Kidney epithelial cell (primary cell): ENCODE results near the gene TBCC. TPM values are rescaled to one million over a fixed set of nuclear protein-coding genes. Genes with fewer than 3 reads are reported as not detected.
"Not testable (repeated sequence)": the region's sequence is repeated elsewhere in the genome, so short reads cannot be mapped to it uniquely, and the experiment has no call there.

ENCODE experiments used
- DNase-seq: peaks from one replicate; pipeline ENCODE4 v3.0.0-alpha.2; 2010; ENCODE audit warnings: low read depth
- H3K27me3 ChIP-seq: 2 replicates; pipeline ENCODE4 v1.6.0; 2011; ENCODE audit warnings: low read length; ENCODE audit not compliant: control insufficient read depth, insufficient read depth
- H3K36me3 ChIP-seq: 2 replicates; pipeline ENCODE4 v1.5.1; 2011; ENCODE audit warnings: low read length; ENCODE audit not compliant: control insufficient read depth, insufficient read depth
- H3K4me3 ChIP-seq: 2 replicates; pipeline ENCODE4 v1.5.1; 2011; ENCODE audit warnings: low read depth, mild to moderate bottlenecking, control low read depth, low read length
- total RNA-seq: library from RNA; depleted of rRNA; stranded (reverse); fragments of >200 nt; gene quantifications from 2 replicates; pipeline ENCODE4 v1.2.3, GENCODE V29; 2015
- TF ChIP-seq, protein P1 (sequence below): IDR thresholded peaks from 2 replicates; pipeline ENCODE4 v1.5.1; 2011; ENCODE audit warnings: mild to moderate bottlenecking, moderate library complexity, low read length, control low read depth, inconsistent platforms; ENCODE audit not compliant: insufficient read depth, poor library complexity, severe bottlenecking

Gene TBCC
- total RNA-seq, 1 donor from 2014 or later: 55.2 TPM

DNA sequence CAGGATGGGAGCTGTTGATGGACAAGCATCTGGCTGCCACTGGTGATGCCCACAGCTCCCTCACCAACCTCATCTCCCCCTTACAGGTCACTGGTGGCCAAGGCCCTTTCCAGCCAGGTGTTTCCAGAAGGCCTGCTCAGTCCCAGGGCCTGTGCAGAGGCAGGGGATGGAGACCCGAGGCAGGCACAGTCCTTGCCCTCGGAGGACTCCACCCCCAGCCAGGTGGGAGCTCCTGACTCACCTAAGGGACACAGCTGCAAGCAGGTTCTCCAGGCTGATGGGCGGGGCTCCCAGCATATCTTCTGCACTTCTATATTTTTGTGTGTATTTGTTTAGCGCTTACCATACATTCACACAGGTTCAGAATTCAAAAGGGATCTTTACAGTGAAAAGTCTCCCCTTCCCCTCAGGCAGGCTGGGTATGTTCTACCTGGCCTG, 40.9 kb downstream of the TBCC start:
- Histone ChIP-seq H3K27me3 (no peaks in the 10 kb centered on the region), H3K4me3 (no peak overlapping the region), H3K36me3 (no peaks in the 10 kb centered on the region)
- no peak for DNase-seq
- TF ChIP-seq, protein P1, sequence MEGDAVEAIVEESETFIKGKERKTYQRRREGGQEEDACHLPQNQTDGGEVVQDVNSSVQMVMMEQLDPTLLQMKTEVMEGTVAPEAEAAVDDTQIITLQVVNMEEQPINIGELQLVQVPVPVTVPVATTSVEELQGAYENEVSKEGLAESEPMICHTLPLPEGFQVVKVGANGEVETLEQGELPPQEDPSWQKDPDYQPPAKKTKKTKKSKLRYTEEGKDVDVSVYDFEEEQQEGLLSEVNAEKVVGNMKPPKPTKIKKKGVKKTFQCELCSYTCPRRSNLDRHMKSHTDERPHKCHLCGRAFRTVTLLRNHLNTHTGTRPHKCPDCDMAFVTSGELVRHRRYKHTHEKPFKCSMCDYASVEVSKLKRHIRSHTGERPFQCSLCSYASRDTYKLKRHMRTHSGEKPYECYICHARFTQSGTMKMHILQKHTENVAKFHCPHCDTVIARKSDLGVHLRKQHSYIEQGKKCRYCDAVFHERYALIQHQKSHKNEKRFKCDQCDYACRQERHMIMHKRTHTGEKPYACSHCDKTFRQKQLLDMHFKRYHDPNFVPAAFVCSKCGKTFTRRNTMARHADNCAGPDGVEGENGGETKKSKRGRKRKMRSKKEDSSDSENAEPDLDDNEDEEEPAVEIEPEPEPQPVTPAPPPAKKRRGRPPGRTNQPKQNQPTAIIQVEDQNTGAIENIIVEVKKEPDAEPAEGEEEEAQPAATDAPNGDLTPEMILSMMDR: no peak

DNA sequence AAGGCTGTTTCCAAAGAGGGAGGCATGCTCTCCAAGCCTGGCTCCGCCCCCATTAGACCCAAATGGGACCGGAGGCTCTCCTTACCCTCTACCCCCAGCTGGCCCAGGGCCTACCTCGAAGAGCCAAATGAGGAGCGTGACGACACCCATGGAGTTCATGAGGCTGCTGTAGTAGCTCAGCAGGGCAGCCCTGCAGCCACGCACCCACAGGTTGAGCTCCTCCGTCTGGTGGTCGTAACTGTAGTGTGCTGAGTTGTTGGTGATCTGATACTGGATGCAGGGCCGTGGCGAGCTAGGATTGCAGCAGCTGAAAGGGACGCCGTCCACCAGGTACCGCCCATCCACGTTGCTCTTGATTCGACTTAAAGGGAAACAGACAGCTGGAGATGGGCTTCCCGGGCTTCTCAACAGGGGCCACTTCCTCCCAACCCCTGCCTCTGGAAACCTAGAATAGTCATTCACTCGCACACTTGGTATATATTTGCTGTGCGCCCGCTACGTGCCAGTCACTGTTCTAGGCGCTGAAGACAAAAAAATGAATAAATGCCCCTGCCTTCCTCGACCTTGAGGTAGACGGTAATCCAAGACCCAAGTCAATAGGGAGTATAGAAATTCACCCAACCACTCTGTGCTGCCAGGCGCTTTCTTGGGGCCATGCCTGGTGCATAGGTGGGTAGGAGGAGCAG, 41.5 kb downstream of the TBCC start:
- no peak for DNase-seq
- H3K27me3 ChIP-seq: no peaks in the 10 kb centered on the region
- H3K4me3 ChIP-seq: no peak overlapping the region
- H3K36me3 ChIP-seq: no peaks in the 10 kb centered on the region
- TF ChIP-seq, protein P1: no peak

DNA sequence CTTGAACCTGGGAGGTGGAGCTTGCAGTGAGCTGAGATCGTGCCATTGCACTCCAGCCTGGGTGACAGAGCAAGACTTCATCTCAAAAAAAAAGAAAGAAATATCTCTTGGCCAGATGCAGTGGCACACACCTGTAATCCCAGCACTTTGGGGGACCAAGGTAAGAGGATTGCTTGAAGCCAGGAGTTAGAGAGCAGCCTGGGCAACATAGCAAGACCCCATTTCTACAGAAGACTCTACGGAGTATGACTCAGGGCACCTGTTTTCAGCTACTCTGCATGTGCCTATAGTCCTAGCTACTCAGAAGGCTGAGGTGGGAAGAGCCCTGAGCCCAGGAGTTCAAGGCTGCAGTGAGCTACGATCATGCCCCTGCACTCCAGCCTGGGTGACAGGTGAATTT, 43.1 kb downstream of the TBCC start:
- not testable (repeated sequence) for H3K36me3 ChIP-seq, H3K4me3 ChIP-seq, H3K27me3 ChIP-seq, DNase-seq

DNA sequence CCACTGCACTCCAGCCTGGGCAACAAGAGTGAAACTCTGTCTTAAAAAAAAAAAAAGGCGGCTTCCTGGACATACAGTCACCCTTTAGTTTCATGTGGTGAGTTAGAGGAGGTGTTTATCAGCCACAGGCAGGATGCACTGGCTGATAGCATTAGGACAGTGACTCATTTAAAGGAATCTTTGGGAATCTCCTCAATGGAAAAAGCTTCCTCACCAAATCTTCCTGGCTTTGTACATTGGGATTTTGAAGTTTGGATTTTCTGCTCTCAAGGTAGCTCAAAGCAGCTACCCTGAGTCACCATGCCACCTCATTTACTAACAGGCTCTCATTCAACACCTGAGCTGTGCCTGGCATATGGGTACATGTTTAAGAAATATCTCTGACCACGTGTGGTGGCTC, 43.7 kb downstream of the TBCC start:
- Histone ChIP-seq H3K36me3 (no peaks in the 10 kb centered on the region), H3K4me3 (no peak overlapping the region), H3K27me3 (no peaks in the 10 kb centered on the region)
- TF ChIP-seq, protein P1: no peak
- DNase-seq: peak; percentile 56

DNA sequence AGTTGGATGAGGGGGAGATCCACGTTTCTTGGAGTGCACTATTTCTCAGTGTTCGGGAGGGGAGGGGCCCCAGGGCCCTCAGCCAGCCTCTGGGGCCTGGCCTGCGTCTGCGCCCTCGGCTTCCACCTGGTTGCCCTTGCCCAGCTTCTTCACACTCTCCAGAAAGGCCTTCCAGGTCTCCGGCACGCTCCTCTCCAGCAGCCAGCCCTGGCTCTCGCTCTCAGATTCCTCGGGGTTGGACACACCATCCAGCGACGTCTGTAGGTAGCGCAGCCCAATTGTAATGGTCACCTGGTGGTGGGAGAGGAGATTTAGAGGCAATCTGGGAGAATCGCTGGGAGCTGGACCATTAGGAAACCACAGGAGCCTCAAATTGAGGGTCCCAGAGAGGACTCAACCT, 47.7 kb downstream of the TBCC start:
- Histone ChIP-seq H3K4me3 (no peak overlapping the region), H3K36me3 (no peaks in the 10 kb centered on the region), H3K27me3 (no peaks in the 10 kb centered on the region)
- no peak for DNase-seq
- TF ChIP-seq, protein P1: no peak

DNA sequence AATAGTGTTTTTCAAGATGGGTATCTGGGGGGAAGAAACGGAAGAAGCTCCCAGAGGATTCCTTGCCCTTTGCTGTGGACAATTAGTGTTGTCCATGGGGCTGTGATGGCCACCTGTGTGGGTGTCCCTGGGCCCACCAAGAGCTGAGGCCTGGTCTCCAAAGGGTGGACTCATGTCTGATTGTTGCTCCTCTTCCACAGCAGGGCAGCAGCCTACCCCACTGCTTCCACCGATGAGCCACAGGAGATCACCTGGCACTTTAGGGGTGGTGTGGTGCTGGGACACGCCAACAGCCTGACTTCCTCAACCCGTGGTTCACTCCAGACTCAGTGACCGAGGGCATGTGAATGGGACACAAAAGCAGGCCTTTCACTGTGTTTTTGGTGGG, 48.6 kb downstream of the TBCC start:
- TF ChIP-seq, protein P1: no peak
- H3K27me3 ChIP-seq: no peaks in the 10 kb centered on the region
- H3K36me3 ChIP-seq: no peaks in the 10 kb centered on the region
- DNase-seq: no peak
- H3K4me3 ChIP-seq: no peak overlapping the region
